HCT116 (cell line): ENCODE measurements around the gene OSBPL1A. TPM values are rescaled to one million over a fixed set of nuclear protein-coding genes. Genes with fewer than 3 reads are reported as not detected.

Source experiments
- ATAC-seq: fragments of 200-7000 bp; cut with Tn5 transposase; 2 replicates; pipeline ENCODE4 v1.9.1; 2020; ENCODE audit warnings: mild to moderate bottlenecking, moderate library complexity
- BruUV-seq: library from RNA; stranded (reverse); fragments of 400-500 nt; replicated peaks from 2 replicates; lab custom pipeline; 2021; lab: Mats Ljungman, UMichigan
- CTCF ChIA-PET: fragments of 300-600 bp; sonication (Branson Sonifier 250); formaldehyde crosslinking; loops from one replicate; lab custom pipeline; 2021; ENCODE audit warnings: antibody characterized with exemption; lab: Charles Lee
- POLR2A ChIA-PET: fragments of 300-600, 350-600 bp; sonication (Branson Sonifier 250); formaldehyde crosslinking; loops from one replicate; lab custom pipeline; 2021; ENCODE audit warnings: antibody characterized with exemption; lab: Charles Lee
- RAD21 ChIA-PET, 2 experiments: fragments of 300-600 bp; sonication (Branson Sonifier 250); formaldehyde crosslinking; loops; one replicate each; lab custom pipeline; 2023; ENCODE audit warnings: low total read pairs in 2 of 2; ENCODE audit not compliant: uncharacterized antibody in 2 of 2, unreplicated experiment in 2 of 2, low non-redundant PET in 1 of 2; lab: Charles Lee
- DNase-seq: peaks from one replicate; pipeline ENCODE4 v3.0.0-alpha.2; 2010; ENCODE audit warnings: low read depth, low spot score
- H2AFZ ChIP-seq: fragments of 200-600 bp; shearing (Covaris generic), sonication (generic); 2 replicates; pipeline ENCODE4 v1.6.1; 2017; ENCODE audit warnings: low read depth, mixed run types, mixed read lengths, antibody characterized with exemption, low read length; ENCODE audit not compliant: poor library complexity, severe bottlenecking
- H3K27ac ChIP-seq: 2 replicates; pipeline ENCODE4 v1.5.1; 2012; ENCODE audit warnings: low read depth, low read length
- H3K27me3 ChIP-seq: fragments of 200-600 bp; sonication (generic); 2 replicates; pipeline ENCODE4 v1.6.1; 2016; ENCODE audit warnings: mixed run types, low read length, mixed read lengths; ENCODE audit not compliant: insufficient read depth
- H3K36me3 ChIP-seq, 2 experiments: fragments of 200-500 bp in 1 of 2; fragments of 200-600 bp in 1 of 2; sonication (Bioruptor generic) in 1 of 2; sonication (generic) in 1 of 2; 2 replicates each; pipeline versions ENCODE4 v1.5.1 to v1.6.1; 2014 to 2016; ENCODE audit warnings: low read length in 2 of 2, inconsistent platforms in 1 of 2, mixed read lengths in 1 of 2, mixed run types in 1 of 2; ENCODE audit not compliant: insufficient read depth in 2 of 2, control insufficient read depth in 1 of 2
- H3K4me1 ChIP-seq, 2 experiments: fragments of 200-600 bp in 1 of 2; sonication (generic) in 1 of 2; 2 replicates each; pipeline versions ENCODE4 v1.5.1 to v1.6.1; 2012 to 2017; ENCODE audit warnings: low read length in 2 of 2, inconsistent platforms in 1 of 2, mild to moderate bottlenecking in 1 of 2, mixed read lengths in 1 of 2, mixed run types in 1 of 2, moderate library complexity in 1 of 2; ENCODE audit not compliant: insufficient read depth in 2 of 2, control insufficient read depth in 1 of 2
- H3K4me2 ChIP-seq: fragments of 200-600 bp; sonication (generic); 2 replicates; pipeline ENCODE4 v1.6.1; 2017; ENCODE audit warnings: mixed run types, low read length, mixed read lengths
- H3K4me3 ChIP-seq, 2 experiments: fragments of 200-600 bp in 1 of 2; sonication (generic) in 1 of 2; replicated peaks in 1 of 2; 2 replicates each; pipeline ENCODE4 v1.5.1; 2011 to 2016; ENCODE audit warnings: low read length in 2 of 2, control low read depth in 1 of 2, low read depth in 1 of 2, mild to moderate bottlenecking in 1 of 2, mixed read lengths in 1 of 2, mixed run types in 1 of 2
- H3K79me2 ChIP-seq: fragments of 200-600 bp; sonication (generic); 2 replicates; pipeline ENCODE4 v1.6.1; 2017; ENCODE audit warnings: mild to moderate bottlenecking, mixed run types, low read length, moderate library complexity, mixed read lengths; ENCODE audit not compliant: insufficient read depth
- H3K9ac ChIP-seq: fragments of 200-600 bp; sonication (generic); 2 replicates; pipeline ENCODE4 v1.6.1; 2016; ENCODE audit warnings: low read length, mixed read lengths
- H3K9me2 ChIP-seq: fragments of 200-600 bp; sonication (generic), shearing (Covaris generic); 2 replicates; pipeline ENCODE4 v1.6.1; 2017; ENCODE audit warnings: mixed run types, mild to moderate bottlenecking, moderate library complexity; ENCODE audit not compliant: insufficient read depth
- H3K9me3 ChIP-seq, 2 experiments: fragments of 200-500 bp in 1 of 2; fragments of 200-600 bp in 1 of 2; sonication (Bioruptor generic) in 1 of 2; sonication (generic) in 1 of 2; 2 replicates each; pipeline ENCODE4 v1.6.1; 2014 to 2017; ENCODE audit warnings: low read length in 2 of 2, mixed read lengths in 2 of 2, inconsistent platforms in 1 of 2, low read depth in 1 of 2, mild to moderate bottlenecking in 1 of 2, mixed run types in 1 of 2, moderate library complexity in 1 of 2; ENCODE audit not compliant: control insufficient read depth in 1 of 2, insufficient read depth in 1 of 2
- H4K20me1 ChIP-seq: fragments of 200-600 bp; sonication (generic), shearing (Covaris generic); 2 replicates; pipeline ENCODE4 v1.6.1; 2017; ENCODE audit warnings: mixed run types, mild to moderate bottlenecking, moderate library complexity; ENCODE audit not compliant: insufficient read depth
- CBX3 ChIP-seq: IDR thresholded peaks from 2 replicates; pipeline ENCODE4 v1.6.1; 2012; ENCODE audit warnings: low read depth
- CEBPB ChIP-seq: IDR thresholded peaks from 2 replicates; pipeline ENCODE4 v1.6.1; 2012; ENCODE audit warnings: low read depth
- EZH2 ChIP-seq: fragments of 200-600 bp; sonication (generic); IDR thresholded peaks from 2 replicates; pipeline ENCODE4 v1.6.1; 2017; ENCODE audit warnings: antibody characterized with exemption, mixed run types
- EZH2phosphoT487 ChIP-seq: fragments of 200-600 bp; IDR thresholded peaks from 2 replicates; pipeline ENCODE4 v1.6.1; 2018; ENCODE audit warnings: antibody characterized with exemption, borderline replicate concordance
- JUND ChIP-seq: IDR thresholded peaks from 2 replicates; pipeline ENCODE4 v1.6.1; 2012
- POLR2A ChIP-seq: IDR thresholded peaks from 2 replicates; pipeline ENCODE4 v1.7.0; 2011; ENCODE audit warnings: borderline replicate concordance; ENCODE audit not compliant: insufficient read depth, insufficient read length; ENCODE audit errors: extremely low read depth
- POLR2AphosphoS5 ChIP-seq: IDR thresholded peaks from 2 replicates; pipeline ENCODE4 v1.6.1; 2011; ENCODE audit warnings: mild to moderate bottlenecking, low read depth, low read length, moderate library complexity
- RAD21 ChIP-seq: IDR thresholded peaks from 2 replicates; pipeline ENCODE4 v1.6.1; 2012; ENCODE audit warnings: low read depth, mild to moderate bottlenecking
- SIN3A ChIP-seq: IDR thresholded peaks from 2 replicates; pipeline ENCODE4 v1.6.1; 2012; ENCODE audit warnings: low read depth
- SP1 ChIP-seq: IDR thresholded peaks from 2 replicates; pipeline ENCODE4 v1.6.1; 2012; ENCODE audit warnings: low read depth
- SRF ChIP-seq: IDR thresholded peaks from 2 replicates; pipeline ENCODE4 v1.6.1; 2012; ENCODE audit warnings: low read depth
- TCF7L2 ChIP-seq: IDR thresholded peaks from 2 replicates; pipeline ENCODE4 v1.7.0; 2011; ENCODE audit warnings: borderline replicate concordance, inconsistent platforms; ENCODE audit not compliant: insufficient read depth, insufficient read length; ENCODE audit errors: extremely low read depth
- YY1 ChIP-seq: IDR thresholded peaks from 2 replicates; pipeline ENCODE4 v1.6.1; 2011; ENCODE audit warnings: low read length, low read depth, moderate library complexity, mild to moderate bottlenecking; ENCODE audit not compliant: insufficient replicate concordance; ENCODE audit errors: extremely low read depth
- ZFX ChIP-seq: fragments of 450-650 bp; IDR thresholded peaks from 2 replicates; pipeline ENCODE4 v1.6.1; 2017
- intact Hi-C: fragments of 100-400 bp; cut with micrococcal nuclease; formaldehyde crosslinking; loops from 2 replicates; pipeline ENCODE4 v1.10.0; 2022
- total RNA-seq: library from RNA; stranded (reverse); gene quantifications from one replicate; pipeline ENCODE4 v1.2.1, GENCODE V29; 2021; ENCODE audit not compliant: unreplicated experiment
- TF ChIP-seq, protein P1 (sequence below): IDR thresholded peaks from 2 replicates; pipeline ENCODE4 v1.6.1; 2012
- TF ChIP-seq, protein P2 (sequence below): IDR thresholded peaks from 2 replicates; pipeline ENCODE4 v1.6.1; 2012; ENCODE audit warnings: low read depth
- TF ChIP-seq, protein P3 (sequence below): IDR thresholded peaks from 2 replicates; pipeline ENCODE4 v1.6.1; 2012
- TF ChIP-seq, protein P4 (sequence below): IDR thresholded peaks from 2 replicates; pipeline ENCODE4 v1.6.1; 2011; ENCODE audit warnings: mild to moderate bottlenecking, low read length, moderate library complexity; ENCODE audit not compliant: insufficient replicate concordance; ENCODE audit errors: extremely low read depth

OSBPL1A gene
- total RNA-seq, 1 experiment from 2014 or later: 18.9 TPM

DNA sequence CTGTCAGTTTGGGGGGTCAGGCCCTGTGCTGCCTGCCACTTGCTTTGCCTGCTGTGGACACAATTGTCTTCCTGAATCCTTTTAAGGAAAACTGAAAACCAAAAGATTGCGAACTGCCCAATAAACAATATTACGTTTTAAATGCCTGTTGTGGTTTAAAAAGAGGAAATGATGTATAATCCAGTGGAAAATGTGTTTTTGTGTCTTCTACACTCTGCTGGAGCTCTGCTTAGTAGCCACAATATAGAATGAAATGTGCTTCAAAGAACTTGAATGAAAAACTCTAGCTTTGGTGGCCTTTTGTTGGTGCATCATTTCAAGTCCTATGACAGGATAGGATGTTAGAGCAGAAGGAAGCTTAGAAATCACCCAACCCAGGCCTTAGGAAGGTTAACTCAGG lies 282.0 kb downstream of the OSBPL1A start:
- intact Hi-C loops: loop anchor here (5.0 to 10.0 kb wide), 3 partner anchors 411 to 621 kb away; no protein-coding TSS in a partner anchor
- no TSS peak for BruUV-seq
- H3K27ac ChIP-seq: no peak overlapping the region
- H4K20me1 ChIP-seq: no peaks in the 10 kb centered on the region
- H2AFZ ChIP-seq: no peak overlapping the region
- H3K4me2 ChIP-seq: no peak overlapping the region
- peaks cover 18 to 22% of the 10 kb centered on the region in 2 experiments for H3K4me1 ChIP-seq
- TF ChIP-seq POLR2A (no peak), ZFX (no peak), SIN3A (no peak), CBX3 (no peak), POLR2AphosphoS5 (no peak), SRF (no peak), YY1 (no peak), JUND (no peak), RAD21 (no peak), TCF7L2 (no peak), SP1 (no peak), EZH2 (no peak), CEBPB (no peak), EZH2phosphoT487 (no peak)
- TF ChIP-seq, protein P1, sequence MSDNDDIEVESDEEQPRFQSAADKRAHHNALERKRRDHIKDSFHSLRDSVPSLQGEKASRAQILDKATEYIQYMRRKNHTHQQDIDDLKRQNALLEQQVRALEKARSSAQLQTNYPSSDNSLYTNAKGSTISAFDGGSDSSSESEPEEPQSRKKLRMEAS: no peak
- TF ChIP-seq, protein P2, sequence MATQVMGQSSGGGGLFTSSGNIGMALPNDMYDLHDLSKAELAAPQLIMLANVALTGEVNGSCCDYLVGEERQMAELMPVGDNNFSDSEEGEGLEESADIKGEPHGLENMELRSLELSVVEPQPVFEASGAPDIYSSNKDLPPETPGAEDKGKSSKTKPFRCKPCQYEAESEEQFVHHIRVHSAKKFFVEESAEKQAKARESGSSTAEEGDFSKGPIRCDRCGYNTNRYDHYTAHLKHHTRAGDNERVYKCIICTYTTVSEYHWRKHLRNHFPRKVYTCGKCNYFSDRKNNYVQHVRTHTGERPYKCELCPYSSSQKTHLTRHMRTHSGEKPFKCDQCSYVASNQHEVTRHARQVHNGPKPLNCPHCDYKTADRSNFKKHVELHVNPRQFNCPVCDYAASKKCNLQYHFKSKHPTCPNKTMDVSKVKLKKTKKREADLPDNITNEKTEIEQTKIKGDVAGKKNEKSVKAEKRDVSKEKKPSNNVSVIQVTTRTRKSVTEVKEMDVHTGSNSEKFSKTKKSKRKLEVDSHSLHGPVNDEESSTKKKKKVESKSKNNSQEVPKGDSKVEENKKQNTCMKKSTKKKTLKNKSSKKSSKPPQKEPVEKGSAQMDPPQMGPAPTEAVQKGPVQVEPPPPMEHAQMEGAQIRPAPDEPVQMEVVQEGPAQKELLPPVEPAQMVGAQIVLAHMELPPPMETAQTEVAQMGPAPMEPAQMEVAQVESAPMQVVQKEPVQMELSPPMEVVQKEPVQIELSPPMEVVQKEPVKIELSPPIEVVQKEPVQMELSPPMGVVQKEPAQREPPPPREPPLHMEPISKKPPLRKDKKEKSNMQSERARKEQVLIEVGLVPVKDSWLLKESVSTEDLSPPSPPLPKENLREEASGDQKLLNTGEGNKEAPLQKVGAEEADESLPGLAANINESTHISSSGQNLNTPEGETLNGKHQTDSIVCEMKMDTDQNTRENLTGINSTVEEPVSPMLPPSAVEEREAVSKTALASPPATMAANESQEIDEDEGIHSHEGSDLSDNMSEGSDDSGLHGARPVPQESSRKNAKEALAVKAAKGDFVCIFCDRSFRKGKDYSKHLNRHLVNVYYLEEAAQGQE: no peak
- TF ChIP-seq, protein P3, sequence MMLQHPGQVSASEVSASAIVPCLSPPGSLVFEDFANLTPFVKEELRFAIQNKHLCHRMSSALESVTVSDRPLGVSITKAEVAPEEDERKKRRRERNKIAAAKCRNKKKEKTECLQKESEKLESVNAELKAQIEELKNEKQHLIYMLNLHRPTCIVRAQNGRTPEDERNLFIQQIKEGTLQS: no peak
- TF ChIP-seq, protein P4, sequence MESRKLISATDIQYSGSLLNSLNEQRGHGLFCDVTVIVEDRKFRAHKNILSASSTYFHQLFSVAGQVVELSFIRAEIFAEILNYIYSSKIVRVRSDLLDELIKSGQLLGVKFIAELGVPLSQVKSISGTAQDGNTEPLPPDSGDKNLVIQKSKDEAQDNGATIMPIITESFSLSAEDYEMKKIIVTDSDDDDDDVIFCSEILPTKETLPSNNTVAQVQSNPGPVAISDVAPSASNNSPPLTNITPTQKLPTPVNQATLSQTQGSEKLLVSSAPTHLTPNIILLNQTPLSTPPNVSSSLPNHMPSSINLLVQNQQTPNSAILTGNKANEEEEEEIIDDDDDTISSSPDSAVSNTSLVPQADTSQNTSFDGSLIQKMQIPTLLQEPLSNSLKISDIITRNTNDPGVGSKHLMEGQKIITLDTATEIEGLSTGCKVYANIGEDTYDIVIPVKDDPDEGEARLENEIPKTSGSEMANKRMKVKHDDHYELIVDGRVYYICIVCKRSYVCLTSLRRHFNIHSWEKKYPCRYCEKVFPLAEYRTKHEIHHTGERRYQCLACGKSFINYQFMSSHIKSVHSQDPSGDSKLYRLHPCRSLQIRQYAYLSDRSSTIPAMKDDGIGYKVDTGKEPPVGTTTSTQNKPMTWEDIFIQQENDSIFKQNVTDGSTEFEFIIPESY: no peak
- TF ChIP-seq, all 23 proteins: peak for 0
- ChIA-PET POLR2A (no interaction called here), CTCF (no interaction called here), RAD21 (no interaction called here)
- H3K9me2 ChIP-seq: no peaks in the 10 kb centered on the region
- H3K79me2 ChIP-seq: no peaks in the 10 kb centered on the region
- H3K27me3 ChIP-seq: no peaks in the 10 kb centered on the region
- no peaks in the 10 kb centered on the region for H3K9me3 ChIP-seq
- H3K9ac ChIP-seq: no peak overlapping the region
- no peak for DNase-seq
- H3K36me3 ChIP-seq: no peaks in the 10 kb centered on the region
- H3K4me3 ChIP-seq: no peak overlapping the region
- no peak for ATAC-seq
